Cerebellar nuclear complex (tissue), 1 donor: ENCODE results near the gene MASP2.
"Not testable (repeated sequence)": the region's sequence is repeated elsewhere in the genome, so short reads cannot be mapped to it uniquely, and the experiment has no call there.

Source experiments
- DNase-seq, 2 experiments: peaks; one replicate each; lab custom pipeline; 2025; lab: John Stamatoyannopoulos, UW

Gene MASP2

DNA sequence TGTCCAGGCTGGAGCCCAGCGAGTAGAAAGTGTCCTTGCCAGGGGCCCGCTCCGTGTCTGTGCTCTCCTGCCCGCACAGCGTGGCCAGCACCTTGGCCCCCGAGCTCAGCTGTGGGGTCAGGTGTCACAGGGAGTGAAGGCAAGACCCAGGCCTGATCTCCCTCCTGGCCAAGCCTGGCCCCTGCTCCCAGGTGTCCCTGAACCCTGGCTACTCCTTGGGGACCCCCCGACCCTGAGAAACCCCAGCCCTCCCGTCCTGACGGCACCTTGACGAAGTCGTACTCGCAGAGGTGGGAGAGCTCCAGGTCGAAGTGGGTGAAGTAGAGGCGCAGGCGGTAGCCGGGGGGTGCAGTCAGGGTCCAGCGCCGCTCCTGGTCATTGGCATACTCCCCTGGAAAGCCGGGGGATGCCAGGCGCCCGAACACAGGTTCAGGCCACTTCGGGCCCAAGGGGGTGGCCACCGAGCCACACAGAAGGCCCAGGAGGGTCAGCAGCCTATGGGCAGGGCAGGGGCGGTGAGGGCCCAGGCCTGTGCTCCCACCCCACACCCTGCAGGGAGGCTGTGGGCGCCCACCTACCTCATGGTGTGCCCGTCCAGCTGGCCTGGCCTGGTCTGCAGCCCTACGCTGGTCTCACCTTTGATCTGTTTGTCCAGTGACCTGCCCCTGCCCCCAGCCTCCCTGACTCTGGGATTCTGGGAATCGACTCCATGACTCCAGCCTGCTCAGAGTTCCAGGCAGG is at the start of gene MASP2:
MASP2 (minus strand) TSS at position 615 of the 741 bp plus-strand sequence; CDS start at position 583, 32 bp downstream.
- no peak for DNase-seq

DNA sequence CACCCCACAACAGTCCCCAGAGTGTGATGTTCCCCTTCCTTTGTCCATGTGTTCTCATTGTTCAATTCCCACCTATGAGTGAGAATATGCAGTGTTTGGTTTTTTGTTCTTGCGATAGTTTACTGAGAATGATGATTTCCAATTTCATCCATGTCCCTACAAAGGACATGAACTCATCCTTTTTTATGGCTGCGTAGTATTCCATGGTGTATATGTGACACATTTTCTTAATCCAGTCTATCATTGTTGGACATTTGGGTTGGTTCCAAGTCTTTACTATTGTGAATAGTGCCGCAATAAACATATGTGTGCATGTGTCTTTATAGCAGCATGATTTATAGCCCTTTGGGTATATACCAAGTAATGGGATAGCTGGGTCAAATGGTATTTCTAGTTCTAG is 36.7 kb upstream of the MASP2 start:
- DNase-seq: not testable (repeated sequence)

DNA sequence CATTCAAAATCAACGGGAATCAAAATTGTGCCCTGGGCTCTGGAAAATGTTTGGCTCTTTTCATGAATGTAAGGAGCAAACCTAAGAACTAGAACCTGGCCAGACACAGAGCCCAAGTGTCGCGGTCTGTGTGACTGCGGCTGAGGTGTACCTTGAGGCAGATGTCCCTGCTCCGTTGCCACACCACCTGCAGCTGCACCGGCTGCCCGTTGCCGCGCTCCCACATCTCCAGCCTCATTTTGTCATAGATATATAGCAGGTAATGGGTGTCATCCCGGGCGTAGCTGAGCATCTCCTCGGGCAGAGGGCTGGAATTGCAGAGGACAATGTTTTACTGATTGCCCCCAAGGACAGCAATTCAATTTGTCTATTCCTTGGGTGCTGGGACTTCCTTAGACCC is 33.9 kb upstream of the MASP2 start:
- DNase-seq: no peak

DNA sequence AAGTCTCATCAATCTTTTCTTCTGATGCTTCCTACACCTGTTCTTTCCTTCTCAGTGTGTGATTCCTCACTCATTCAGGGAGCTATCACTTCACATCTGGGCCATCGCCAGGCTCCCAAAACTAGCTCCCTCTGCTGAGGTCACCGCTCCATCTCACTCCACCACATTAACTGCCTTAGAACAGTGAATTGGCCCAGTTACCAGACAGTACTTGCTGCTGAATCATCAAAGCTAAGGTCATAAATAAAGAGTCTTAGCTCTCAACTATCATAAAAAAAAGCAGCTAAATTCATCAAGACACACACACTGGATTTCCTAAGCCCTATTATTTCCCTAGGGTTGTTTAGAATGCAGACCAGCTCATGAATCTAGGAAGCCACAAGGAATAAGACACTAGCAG is 31.6 kb upstream of the MASP2 start:
- DNase-seq: no peak

DNA sequence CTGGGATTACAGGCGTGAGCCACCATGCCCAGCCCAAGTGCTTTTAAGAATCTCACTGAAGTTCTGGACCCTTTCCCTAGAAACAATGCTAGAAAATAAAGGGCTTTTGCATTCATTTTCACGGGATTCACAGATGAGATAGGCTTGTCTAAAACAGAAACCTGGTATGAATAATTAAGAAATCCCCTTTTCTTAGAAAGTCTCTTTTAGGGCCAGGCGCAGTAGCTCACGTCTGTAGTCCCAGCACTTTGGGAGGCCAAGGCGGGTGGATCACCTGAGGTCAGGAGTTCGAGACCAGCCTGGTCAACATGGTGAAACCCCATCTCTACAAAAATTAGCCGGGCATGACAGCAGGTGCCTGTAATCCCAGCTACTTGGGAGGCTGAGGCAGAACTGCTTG is 26.4 kb upstream of the MASP2 start:
- DNase-seq: not testable (repeated sequence)

DNA sequence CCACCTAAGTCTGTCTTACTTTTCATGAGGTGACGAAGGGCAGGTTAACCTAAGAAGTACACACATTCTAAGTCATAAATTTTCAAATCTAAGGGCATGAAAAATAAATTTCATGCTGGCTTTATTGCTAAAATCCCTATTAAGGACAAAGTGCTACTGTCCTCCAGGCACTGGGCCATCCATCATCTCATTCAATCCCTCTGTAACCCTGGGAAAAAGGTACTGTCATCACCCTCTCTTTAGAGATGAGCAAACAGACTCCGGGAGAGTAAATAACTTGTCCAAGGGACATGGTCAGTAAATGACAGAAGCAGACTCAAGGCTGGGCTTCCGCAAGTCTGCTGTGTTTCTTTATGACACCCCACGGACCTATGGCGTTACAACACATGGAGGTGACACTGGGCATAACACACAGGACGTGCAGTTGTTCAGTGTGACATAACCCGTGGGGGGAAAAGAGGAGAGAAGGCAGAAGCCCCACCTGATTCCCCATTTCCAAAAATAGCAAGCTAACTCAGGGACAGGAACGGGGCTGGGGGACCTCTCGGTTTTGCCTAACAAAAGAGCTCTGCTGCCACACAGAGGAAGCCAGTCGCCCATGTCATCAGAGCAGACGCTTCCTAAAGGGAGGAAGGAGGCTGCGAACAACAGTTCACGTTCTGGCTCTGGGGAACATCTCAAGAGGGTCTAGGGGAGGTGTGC is 25.3 kb upstream of the MASP2 start:
- DNase-seq: no peak

DNA sequence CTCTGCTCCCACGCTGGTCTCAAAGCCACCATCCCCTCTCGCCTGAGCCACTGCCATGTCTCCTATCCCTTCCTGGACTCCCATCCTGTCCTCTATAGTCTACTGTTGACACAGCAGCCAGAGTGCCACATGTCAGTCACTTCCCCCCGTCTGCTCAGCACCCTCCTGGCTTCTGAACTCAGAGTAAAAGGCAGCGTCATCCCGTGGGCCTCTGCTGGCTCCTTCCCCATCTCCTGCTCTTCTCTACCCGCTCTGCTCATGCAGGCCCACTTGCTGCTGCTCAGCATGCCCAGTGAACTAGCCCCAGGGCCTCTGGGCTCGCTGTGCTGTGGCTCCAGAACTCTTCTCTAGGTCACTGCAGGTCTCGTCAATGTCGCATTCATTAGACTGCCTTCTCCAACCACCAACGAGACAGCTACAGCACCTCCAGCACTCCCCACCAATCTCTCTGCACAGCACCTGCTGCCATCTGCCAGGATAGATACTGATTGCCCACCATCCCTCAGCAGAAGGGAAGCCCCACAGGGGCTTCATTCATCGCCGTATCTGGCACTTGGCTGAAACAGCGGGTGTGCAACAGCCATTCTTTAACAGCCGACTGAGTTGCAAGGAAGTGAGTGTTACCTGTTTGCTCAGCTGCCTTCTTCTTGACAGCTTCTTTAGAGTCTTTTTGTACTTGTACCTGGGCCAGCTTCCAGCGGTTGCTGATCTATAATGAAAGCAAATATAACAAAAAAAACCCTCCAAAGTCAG is 24.6 kb upstream of the MASP2 start:
- DNase-seq: no peak

DNA sequence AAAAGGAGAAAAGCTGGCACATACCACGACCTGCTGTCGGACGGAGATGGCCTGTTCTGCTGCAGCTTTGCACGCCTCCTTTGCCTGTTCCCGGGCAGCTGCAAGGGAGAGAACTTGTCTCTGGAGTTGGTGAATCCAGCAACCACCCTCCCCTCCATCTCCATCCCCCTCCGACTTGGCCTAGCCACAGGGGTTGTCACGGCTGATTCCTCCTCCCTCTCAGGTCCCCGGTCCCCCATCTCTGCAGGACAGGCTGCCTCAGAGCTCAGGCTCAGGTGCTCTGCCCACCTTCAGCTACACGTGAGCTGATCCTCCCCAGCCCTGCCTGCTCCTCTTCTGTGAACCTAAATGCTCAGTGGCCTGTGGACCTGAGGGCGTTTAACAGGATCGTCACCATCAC is 23.8 kb upstream of the MASP2 start:
- no peak for DNase-seq

DNA sequence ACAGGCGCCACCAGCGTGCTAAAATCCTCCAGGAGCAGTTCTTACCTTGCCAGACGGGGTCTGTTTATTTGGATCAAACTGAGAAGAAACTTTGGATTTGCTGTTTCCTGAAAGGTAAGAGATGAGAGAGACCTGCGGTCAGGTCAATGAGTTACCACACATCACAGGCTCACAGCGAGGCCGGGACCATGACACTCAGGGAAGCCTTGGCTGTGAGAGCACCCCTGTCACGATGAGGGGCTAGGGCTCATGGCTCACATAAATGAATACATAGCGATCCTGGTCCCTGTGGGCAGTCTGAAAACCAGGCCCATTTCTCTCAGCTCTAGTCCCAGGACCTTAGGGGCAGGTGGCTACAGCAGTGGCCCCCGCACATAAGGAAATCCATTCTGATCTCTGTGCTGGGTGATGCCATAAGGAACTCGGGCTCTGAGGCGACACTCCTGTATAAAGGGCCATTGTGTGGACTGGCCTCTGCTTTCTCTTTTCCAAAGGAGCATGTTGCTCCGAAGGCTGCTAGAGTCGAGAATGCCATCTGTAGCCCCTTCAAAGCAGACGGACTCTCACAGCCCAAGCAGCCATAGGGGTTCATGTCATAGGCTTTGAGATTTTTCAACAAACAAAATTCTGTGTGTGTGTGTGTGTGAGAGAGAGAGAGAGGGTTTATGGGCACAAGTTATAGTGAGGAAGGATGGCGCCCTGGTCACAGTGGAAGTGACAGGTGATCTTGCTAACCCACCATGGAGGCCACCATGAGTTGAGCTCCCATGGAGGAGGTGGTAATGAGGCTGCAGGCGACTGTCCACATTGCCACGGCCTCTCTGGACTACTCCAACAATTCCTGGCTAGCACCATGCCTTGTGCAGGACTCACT is 21.8 kb upstream of the MASP2 start:
- no peak for DNase-seq

DNA sequence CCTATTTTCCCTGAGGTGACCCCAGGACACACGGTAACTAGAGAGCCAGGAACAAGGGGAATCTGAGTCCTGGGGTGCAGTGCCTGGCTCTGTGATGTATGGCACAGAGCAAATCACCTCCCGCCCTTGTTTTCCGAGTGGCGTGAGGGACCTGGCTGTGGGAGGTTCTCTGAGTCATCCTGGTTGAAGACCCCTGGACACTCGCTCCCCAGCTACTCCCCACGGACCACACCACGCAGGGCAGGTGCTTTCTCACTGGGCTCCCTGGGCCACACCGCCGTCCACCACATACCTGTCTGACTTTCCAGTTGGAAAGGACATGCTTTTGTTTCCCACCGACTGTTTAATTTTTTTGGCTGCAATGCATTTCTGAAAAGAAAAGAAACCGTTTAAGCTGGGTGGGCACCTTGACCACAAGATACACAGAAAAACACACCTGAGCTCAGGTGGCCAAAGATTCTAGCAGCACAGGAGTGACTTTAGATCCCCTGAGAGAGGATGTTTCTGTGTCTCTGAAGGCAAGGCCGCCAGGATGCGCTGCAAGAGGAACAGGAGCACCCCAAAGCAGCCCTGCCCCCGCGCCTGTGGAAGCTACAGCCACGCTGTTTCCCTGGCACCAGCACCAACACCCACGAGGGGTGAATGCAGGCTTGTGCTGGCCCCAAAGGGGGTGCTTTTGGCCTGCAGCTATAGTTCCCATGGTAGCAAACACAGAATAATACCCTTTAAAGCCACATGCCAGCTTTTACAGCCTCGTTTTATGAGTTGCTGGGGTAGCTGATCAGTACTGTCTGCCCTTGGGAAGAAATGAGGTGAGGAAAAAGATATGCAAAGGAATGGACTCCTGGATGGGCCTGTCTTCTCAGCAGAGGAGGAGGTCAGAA is 20.9 kb upstream of the MASP2 start:
- no peak for DNase-seq

DNA sequence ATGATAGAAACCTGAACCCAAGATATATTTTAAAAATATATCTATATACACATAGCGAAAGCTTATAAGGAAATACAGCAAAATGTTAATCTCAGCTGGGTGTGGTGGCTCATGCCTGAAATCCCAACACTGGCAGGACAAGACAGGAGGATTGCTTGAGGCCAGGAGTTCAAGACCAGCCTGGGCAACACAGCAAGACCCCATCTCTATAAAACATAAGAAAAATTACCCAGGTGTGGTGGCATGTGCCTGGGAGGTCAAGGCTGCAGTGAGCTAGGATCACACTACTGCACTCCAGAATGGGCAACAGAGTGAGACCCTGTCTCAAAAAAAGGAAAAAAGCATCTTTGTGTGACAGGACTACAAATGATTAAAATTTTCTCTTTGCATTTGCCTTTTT is 18.8 kb upstream of the MASP2 start:
- DNase-seq: no peak

DNA sequence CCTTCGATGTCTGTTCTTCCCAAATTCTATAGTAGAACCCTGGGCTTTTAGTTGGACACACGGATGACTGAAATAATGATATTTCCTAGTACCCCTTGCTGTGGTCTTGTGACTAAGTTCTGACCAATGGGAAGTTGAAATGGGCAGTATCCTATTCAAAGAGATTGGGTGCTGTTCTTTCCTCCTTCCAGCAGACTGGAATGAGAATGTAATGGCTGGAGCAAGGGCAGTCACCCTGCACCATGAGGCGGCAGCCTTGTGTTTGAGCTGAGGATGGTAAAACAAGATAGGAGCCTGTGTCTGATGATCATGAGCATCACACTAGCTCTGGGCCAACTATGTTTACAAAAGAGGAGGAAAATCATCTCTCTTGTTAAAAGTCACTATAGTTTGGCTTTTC is 17.9 kb upstream of the MASP2 start:
- no peak for DNase-seq

DNA sequence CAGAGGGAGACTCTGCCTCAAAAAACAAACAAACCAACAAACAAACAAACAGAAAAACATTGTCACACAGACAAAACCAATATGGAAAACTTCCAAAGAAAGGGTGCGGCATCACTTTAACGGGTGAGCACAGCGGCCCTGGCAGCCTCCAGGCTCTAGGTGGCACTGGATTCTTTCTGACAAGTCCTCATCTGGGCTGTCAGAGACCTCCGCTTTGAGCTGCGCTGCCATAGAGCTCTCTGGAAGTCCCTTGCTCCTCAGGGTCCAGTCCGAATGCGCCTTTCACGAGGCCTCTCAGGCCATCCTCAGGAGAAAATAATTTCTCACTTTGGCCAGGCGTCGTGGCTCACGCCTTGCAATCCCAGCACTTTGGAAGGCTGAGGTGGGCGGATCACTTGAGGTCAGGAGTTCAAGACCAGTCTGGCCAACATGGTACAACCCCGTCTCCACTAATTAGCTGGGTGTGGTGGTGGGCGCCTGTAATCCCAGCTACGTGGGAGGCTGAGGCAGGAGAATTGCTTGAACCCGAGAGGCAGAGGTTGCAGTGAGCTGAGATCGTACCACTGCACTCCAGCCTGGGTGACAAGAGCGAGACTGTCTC is 17.0 kb upstream of the MASP2 start:
- not testable (repeated sequence) for DNase-seq

DNA sequence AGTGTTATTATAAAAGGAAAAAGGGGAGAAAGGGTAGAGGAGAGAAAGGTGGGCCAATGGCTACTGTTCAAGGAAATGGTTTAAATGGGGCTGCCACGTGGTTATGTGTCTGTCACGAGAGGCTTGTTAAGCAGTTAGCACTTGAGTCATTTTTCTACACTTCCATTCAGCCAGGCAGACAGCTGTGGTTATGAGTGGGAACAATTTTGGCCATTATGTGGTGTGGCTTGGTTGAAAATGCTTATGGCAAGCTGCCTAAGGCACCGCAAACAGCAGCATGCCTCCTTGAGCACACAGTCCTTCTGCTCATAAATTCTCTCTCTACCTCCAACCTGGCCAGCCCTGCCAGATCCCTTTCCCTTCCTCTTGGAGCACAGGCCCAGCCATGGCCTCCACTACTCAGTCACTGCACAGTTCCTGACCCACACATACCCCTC is 15.9 kb upstream of the MASP2 start:
- no peak for DNase-seq

DNA sequence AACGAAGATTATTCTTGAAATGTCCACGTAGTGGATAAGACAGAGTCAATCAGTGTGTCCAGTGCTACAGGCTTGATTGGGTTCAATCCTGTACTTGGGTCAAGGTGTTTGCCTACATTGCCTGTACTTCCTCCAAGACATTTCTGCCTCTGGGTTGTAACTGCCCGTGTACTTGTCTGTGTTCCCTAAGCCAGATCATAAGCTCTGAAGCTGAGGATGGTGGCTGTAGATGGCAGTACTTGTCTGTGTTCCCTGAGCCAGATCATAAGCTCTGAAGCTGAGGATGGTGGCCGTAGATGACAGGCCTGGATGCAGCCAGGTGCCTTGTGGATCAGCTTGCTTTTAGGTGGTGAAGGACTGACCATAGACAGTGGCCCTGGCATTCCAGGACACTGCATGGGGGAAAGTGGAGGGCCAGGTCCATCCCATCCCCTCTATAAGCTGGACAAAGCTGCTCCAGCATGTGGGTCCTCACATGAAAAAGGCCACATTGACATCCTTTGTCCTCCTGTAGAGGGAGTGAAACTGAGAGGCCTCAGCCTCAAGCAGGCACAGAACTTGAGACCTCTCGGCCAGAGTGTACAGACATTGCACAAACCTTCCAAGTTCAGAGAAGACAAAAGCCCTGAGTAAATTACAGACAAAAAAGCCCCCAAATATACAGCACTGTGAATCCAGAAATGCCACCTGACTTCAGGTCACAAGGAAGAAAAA is 14.8 kb upstream of the MASP2 start:
- DNase-seq: no peak

DNA sequence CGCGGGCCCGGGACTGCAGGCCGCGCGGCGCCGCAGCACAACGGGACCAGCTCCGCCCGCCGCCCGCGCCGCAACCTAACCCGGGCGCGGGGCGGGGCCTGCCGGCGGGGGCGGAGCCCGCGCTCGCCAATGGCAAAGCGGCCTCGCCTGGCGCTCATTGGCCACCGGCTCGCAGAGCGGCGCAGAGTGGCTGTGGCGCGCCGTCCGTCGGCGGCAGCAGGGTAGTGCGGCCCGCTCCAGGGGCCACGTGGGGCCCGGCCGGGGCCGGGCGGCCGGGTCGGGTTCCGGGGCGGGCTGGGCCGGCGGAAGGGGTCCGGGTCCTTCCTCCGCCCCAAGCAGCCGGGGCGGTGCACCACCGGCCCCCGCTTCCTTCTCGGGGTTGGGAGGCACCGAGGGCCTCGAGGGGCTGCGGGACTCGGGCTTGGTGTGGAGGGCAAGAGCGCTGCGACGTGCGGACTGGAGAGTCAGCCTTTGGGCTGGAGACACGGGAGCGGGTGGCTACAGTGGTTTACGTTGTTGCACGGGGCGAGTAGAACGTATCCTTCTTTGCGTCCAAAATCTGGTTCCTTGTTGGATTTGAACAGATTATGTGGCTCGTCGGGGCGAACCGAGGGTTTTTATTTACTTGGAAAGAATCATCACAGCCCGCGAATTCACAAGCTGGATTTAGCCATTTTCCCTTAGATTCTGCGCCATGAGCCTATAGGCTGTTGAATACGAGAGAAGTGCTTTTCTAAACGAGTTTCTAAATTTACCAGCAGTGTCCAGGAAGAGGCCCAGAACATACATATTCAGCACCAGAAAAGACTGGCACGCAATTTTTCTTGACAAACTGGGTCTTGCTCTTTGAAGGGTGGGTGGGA is 13.2 kb upstream of the MASP2 start, which contains the start of gene SRM:
SRM (minus strand) TSS at position 51 of the 863 bp plus-strand sequence. CDS start 75 bp downstream, outside the sequence.
- DNase-seq: peak; percentile 53 to 61

DNA sequence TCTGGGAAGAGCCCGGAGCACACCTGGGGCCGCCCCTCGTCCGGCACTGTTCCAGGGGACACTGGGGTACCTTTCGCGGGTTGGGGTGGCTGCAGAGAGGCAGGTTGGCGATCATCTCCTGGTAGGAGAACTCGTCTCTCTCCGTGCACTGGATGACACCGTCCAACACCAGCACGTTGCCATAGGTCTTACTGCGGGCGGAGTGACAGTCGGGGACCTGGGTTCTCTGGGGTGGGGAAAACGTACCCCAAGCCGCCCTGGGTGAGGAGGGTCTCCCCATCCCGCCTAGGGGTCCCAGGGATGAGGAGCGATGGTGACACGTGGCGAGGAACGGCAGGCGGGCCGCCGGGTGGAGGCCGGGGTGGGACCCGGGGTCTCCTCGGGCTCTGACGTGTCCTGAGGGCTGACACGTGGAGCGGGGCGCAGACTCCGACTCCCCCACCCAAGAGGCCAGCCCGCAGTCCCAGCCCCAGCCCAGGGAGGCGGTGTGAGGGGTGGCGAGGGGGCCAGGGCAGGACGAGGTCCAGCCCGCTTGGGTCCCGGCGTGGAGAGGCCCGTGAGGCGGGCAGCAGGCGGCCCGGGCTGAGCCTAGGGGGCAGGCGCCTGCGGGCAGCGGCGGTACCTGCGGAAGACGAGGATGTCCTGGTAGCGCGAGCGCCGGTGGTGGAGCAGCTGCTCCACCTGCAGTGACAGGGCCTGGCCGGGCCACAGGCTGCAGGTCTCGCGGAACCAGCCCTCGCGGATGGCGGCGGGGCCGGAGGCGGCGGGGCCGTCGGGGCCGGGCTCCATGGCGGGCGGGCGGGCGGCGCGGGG is 12.3 kb upstream of the MASP2 start:
- no peak for DNase-seq
